C4-2B (cell line): ENCODE results near the gene GCHFR.

ENCODE experiments used
- H3K27ac ChIP-seq: fragments of 450-650 bp; 2 replicates; pipeline ENCODE4 v1.5.1; 2017
- ZFX ChIP-seq: fragments of 450-650 bp; IDR thresholded peaks from 2 replicates; pipeline ENCODE4 v1.6.1; 2017
- TF ChIP-seq, protein P1 (sequence below): fragments of 450-650 bp; conservative IDR thresholded peaks from 2 replicates; pipeline ENCODE4 v1.5.1; 2017; ENCODE audit warnings: mild to moderate bottlenecking

The GCHFR gene

DNA sequence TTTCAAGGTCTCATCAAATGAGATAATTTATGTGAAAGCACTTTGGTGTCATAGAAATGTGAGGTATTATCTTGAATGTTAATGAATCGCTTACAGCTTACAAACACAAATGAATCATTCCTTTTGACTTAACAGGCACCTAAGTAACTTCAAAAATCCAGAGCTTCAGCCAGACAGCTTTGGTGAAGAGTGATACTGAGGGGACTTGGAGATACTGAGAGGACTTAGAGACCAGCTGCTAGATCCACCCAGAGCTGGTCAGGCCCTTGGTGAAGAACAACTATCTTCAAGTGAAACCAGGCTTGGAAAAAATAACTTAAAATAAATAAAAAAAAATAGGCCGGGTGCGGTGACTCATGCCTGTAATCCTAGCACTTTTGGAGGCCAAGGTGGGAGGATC is 26.9 kb downstream of the GCHFR start:
- no peak for TF ChIP-seq ZFX
- TF ChIP-seq, protein P1, sequence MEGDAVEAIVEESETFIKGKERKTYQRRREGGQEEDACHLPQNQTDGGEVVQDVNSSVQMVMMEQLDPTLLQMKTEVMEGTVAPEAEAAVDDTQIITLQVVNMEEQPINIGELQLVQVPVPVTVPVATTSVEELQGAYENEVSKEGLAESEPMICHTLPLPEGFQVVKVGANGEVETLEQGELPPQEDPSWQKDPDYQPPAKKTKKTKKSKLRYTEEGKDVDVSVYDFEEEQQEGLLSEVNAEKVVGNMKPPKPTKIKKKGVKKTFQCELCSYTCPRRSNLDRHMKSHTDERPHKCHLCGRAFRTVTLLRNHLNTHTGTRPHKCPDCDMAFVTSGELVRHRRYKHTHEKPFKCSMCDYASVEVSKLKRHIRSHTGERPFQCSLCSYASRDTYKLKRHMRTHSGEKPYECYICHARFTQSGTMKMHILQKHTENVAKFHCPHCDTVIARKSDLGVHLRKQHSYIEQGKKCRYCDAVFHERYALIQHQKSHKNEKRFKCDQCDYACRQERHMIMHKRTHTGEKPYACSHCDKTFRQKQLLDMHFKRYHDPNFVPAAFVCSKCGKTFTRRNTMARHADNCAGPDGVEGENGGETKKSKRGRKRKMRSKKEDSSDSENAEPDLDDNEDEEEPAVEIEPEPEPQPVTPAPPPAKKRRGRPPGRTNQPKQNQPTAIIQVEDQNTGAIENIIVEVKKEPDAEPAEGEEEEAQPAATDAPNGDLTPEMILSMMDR, result no peak
- no peak overlapping the region for H3K27ac ChIP-seq

- no peak for TF ChIP-seq ZFX
- TF ChIP-seq, protein P1, result no peak
- peak overlapping the region; percentile 50; the same call in 1 of the 2 replicates for H3K27ac ChIP-seq
Measured at GRCh38 chr15:40792394-40792793, 28.5 kb downstream of the GCHFR start.

- H3K27ac ChIP-seq, result peak overlapping the region; percentile 50
- no peak for TF ChIP-seq ZFX
- TF ChIP-seq, protein P1, result no peak
Measured at GRCh38 chr15:40793216-40793989, 29.5 kb downstream of the GCHFR start.

DNA sequence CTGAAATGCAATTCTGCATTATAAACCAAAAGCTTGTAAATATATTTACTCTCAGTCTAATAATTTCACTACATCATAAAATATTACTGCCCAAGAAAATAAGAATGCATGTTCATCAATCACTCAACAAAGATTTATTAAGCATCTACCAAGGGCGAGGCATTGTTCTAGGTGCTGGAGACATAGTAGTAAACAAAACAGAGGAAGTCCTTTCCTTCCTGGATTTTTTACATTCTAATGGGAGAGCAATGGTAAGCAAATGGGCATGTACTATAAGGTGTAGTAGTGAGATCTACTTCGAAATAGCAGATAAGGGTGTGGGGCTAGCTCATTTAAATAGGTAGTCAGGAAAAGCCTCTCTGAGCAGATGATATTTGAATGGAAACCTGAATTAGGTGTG is 32.2 kb downstream of the GCHFR start:
- H3K27ac ChIP-seq, result no peak overlapping the region
- TF ChIP-seq ZFX, result no peak
- TF ChIP-seq, protein P1, result no peak

DNA sequence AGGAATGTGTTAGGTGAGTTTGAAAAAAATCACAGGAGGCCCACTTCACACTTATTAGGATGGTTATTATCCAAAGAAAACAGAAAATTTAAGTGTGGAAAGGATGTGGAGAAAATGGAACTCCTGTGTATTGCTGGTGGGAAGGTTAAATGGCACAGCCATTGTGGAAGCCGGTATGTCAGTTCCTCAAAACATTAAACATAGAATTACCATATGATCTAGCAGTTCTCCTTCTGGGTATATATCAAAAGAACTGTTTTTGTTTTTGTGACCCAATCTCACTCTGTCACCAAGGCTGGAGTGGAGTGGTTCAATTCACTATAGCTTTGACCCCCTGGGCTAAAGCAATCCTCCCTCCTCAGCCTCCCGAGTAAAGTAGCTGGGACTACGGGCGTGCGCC is 32.6 kb downstream of the GCHFR start:
- H3K27ac ChIP-seq, result no peak overlapping the region
- no peak for TF ChIP-seq ZFX
- TF ChIP-seq, protein P1, result no peak

GRCh38 chr15:40799523-40799922 is 35.7 kb downstream of the GCHFR start:
- H3K27ac ChIP-seq, result no peak overlapping the region
- TF ChIP-seq, protein P1, result no peak
- no peak for TF ChIP-seq ZFX

DNA sequence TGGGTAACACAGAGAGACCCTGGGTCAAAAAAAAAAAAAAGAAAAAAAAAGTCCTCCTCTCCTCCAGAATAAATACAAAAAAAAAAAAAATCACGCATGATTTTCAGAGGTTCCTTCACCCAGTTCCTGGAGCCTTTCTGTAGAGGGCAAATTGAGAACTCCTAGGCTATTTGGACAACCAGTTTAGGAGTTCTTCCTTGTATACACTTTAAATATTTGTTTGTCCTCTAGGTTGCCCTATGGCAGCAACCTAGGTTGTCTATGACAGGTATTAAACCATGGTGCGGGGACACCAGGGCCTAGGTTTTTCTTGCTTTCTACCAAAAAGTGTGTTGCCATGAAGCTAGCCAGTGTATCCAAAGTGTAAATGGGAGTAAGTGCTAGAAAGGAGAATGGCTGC is 39.2 kb downstream of the GCHFR start:
- TF ChIP-seq ZFX, result no peak
- TF ChIP-seq, protein P1, result no peak
- H3K27ac ChIP-seq, result peak overlapping the region; percentile 82
